Activated gamma-delta T cell (primary cell): Measurements from ENCODE around the gene FBXO24.

Source experiments
- DNase-seq: peaks from one replicate; lab custom pipeline; 2025; lab: John Stamatoyannopoulos, UW

FBXO24 gene

DNA sequence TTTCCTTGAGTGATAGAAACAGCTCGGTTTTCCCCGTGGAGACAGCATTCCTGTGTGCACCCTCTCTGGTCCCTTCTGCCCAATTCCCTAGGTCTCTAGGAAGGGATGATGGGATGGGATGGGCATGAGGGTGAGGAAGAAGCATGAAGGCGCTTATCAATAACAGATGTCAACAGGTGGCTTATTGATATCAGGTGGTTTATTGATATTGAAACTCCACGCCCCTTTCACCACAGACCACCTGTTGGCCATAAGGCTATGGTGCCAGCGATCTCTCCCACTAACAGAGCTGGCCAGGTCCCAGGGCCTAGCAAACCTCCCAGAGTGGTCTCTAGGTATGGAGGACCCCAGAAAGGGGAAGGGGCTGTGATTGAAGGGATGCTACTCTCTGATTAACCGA, 34.1 kb downstream of the FBXO24 start:
- no peak for DNase-seq

- DNase-seq, result no peak
Measured at GRCh38 chr7:100620804-100621203, 34.7 kb downstream of the FBXO24 start.

DNA sequence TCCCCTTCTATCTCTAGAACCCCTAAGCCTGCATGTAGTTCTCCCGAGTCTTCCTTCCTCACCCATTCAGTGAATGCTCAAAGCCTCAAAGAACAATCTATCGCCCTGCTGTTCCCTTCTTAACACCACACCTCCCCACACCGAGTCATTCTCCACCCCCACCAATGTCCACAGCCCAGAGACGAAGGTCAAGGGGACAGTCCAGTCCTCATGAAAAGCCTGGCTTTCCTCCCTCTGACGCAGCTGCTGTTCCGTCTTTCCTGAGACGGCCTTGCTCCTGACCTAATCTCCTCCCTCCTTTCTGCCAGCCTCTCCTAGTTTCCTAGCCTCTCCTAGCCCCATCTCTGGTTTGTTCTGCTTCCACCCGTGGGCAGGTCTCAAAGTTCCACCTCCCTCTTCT, 35.4 kb downstream of the FBXO24 start:
- no peak for DNase-seq

GRCh38 chr7:100623951-100624824, 38.1 kb downstream of the FBXO24 start:
- no peak for DNase-seq

DNA sequence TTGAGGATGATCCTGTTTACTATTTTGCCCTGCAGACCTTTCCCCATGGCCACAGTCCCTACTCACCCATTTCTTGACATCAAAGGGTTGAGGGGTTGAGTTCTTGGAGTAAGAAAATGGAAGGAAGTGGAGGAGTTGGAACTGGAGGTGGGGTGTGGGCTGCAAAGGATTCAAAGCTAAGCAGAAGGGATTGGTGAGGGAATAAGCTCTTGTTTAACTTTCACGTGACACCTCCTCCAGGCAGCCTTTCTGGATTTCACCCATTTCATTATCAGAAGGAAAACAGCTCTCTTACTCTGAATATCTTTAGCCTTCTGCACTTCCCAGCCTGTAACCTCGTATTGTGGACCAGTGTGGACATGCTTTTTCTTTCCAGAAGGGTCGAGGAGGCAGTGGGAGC, 39.9 kb downstream of the FBXO24 start:
- DNase-seq, result no peak

GRCh38 chr7:100626530-100627237, 40.6 kb downstream of the FBXO24 start:
- DNase-seq, result peak; percentile 81

GRCh38 chr7:100627238-100627549, 41.1 kb downstream of the FBXO24 start:
- no peak for DNase-seq

DNA sequence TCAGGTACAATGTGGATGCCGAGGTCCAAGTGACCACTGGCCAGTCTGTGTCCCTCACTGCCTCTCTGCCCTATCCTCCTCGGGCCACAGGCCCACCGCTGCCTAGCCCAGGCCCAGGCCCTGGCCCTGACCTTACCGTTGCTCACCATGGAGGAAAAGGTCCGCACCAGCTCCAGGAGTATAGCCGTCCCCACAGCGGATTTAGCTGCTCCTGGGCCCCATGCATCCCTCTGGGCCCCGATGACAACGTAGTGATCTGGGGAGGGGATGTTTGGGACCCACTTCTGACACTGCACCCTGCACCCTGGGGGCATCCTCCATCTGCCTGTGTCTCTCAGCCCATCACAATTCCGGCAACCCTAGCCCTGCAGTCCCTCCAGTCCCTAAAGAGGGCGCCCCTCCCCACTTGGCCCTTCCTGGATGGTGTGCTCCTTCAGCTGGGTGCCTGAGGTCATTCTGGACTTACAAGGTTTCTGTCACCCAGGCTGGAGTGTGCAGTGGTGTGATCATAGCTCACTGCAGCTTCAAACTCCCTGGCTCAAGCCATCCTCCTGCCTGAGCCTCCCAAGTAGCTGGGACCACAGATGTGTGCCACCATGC, 43.1 kb downstream of the FBXO24 start:
- no peak for DNase-seq

DNA sequence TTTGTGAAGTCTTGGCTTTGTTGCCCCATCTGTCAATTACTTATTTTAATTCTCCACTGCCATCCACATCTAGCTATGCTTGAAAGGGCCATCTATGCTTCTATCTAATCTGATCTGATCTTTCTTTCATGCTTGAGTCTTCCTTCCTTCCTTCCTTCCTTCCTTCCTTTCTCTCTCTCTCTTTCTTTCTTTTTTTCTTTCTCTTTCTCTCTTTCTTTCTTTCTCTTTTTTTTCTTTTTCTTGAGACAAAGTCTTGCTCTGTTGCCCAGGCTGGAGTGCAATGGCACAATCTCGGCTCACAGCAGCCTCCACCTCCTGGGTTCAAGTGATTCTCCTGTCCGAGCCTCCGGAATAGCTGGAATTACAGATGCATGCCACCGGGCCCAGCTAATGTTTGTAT, 43.9 kb downstream of the FBXO24 start:
- DNase-seq, result no peak

DNA sequence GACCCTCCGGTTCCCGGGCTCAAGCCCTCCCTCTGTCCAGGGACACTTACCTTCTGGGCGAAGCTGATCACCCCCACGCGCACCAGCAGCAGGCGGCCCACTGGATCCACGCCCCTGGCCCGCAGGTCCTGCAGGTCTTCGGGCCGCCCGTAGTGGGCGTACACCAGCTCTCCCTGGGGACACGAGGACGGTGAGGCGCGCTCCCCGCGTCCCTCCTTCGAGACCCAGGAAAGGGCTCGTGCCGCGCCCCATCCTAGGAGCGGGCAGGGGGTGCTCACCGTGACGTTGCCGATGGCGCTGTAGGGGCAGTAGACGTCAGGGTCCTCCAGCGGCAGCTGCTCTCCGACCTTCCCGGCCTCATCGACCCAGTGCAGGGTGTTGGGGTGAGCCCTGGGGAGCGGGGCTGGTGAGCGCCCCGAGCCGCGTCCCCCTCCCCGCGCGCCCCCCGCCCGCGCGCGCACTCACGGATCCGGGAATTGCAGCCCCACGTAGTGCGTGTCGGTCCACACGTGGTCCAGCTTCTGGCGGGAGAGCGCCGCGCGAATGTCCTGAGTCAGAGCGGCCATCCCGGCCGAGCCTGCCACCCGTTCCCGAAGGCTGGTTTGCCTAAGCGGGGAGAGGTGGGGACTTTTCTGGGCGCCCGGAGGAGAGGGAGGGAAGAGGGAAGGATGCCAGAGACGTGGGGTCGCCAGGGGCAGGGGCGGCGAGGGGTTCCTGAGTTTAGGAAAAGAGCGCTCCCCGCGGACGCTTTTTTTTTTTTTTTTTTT, 47.0 kb downstream of the FBXO24 start:
- DNase-seq, result peak; percentile 29

DNA sequence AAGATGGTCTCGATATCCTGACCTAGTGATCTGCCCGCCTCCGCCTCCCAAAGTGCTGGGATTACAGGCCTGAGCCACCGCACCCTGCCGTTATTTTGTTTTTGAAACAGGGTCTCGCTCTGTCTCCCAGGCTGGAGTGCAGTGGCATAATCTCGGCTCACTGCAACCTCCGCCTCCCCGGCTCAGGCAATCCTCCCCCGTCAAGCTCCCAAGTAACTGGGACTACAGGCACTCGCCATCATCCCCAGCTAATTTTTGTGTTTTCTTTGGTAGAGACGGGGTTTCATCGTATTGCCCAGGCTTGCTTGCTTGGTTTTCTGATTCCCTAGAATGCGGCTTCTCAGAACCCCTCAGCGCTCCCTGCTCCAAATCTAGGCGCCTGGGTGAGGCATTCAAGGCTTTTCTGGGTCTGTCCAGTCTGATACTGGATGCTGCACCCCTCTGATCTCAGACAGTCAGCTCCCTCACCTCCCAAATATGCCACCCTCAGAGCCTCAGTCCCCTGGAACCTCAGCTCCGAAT, 53.9 kb downstream of the FBXO24 start:
- DNase-seq, result no peak

GRCh38 chr7:100640517-100641440, 54.7 kb downstream of the FBXO24 start:
- no peak for DNase-seq

DNA sequence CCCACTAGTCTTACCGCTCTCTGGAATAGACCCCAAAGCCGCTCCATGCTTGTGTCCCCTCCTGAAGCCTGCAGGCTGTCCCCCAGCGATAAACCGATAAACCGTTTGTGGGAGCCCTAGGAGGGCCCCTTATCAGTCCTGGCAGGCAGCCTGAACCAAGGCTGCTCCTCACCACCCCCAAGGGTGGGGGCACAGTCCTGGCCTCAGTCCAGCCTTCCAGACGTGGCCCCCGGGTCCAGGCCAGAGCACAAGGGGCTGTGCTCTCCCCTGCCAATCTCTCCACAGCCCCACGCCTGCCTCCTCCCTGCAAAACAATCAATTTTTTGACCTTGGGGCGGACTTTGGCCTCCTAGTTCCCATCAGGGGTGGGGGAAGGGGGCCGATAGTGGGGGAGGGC, 55.3 kb downstream of the FBXO24 start, which contains the start of gene TFR2:
TFR2 (minus strand) TSS at position 90 of the 397 bp plus-strand sequence; CDS start at position 47, 43 bp downstream.
- no peak for DNase-seq

- DNase-seq, result no peak
Measured at GRCh38 chr7:100641860-100642533, 55.9 kb downstream of the FBXO24 start.

DNA sequence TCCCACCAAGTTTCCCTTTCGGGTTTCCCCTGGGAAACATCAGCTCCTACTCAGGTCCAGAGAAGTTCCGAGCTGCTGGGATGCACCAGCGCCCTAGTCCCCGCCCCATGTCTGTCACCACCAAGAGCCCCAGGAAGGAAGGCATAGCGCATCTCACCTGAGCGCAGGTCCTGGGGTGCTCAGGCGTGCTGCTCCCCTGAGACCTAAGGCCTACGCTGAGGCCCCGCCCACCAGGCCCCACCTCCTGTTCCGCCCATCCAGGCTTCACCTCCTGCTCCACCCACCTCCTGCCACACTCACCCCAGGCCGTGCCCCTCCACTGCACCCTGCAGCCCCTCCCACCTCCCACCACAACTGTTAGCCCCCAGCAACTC, 56.4 kb downstream of the FBXO24 start:
- DNase-seq, result no peak

DNA sequence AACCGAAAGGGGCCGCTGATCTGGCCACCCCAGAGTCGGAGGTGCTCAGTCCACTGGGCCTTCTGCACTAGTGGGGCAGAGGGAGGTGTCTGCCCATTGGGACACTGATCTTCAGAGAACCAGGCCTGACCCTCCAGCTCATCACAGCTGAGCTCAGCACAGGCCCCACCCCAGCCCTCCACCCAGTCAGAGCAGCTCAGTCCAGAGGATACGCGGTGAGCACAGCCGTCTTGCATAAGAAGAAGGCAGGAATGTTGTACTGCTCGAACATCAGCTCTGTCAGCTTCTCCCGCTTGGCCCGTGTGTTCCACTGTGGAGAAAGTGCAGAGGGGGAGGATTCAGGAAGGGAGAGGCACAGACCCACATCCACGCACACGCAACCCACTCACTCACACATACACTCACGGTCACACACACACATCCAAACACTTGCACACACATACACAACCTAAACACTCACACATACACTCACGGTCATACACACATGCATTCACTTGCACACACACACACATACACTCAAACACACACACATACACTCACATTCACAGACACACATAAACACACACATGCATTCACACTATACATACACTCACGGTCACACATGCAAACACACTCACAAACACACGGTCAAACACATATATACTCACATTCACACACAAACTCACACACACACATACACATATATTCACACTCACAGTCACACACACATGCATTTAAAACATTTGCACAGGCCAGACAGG, 63.9 kb downstream of the FBXO24 start:
- DNase-seq, result no peak
